T-helper 2 cell treated with Interferon-gamma antibody and Interleukin-4, amounts not matched to agents 5 μg/mL and 100 μg/mL, for 36 hours (primary cell): ENCODE data around the gene BRWD1.
"Not testable (repeated sequence)": the region's sequence is repeated elsewhere in the genome, so short reads cannot be mapped to it uniquely, and the experiment has no call there.

Experiments
- DNase-seq: peaks from one replicate; pipeline ENCODE4 v3.0.0; 2021; ENCODE audit warnings: low spot score
- H3K27ac Mint-ChIP-seq: one replicate; pipeline ENCODE4 v1.8.0; 2021; ENCODE audit warnings: mild to moderate bottlenecking, mixed read lengths
- H3K27me3 Mint-ChIP-seq: one replicate; pipeline ENCODE4 v1.8.0; 2021; ENCODE audit warnings: low read depth, mixed read lengths
- H3K36me3 Mint-ChIP-seq: one replicate; pipeline ENCODE4 v1.8.0; 2021; ENCODE audit warnings: low read depth, mixed read lengths
- H3K4me1 Mint-ChIP-seq: one replicate; pipeline ENCODE4 v1.8.0; 2021; ENCODE audit warnings: low read depth, mixed read lengths
- H3K4me3 Mint-ChIP-seq: one replicate; pipeline ENCODE4 v1.8.0; 2022; ENCODE audit warnings: mild to moderate bottlenecking, moderate library complexity, mixed read lengths
- H3K9me3 Mint-ChIP-seq: one replicate; pipeline ENCODE4 v1.8.0; 2021; ENCODE audit warnings: mixed read lengths

BRWD1 gene

GRCh38 chr21:39150877-39151276, 162.6 kb downstream of the BRWD1 start:
- Mint-ChIP-seq H3K4me1 (no peaks in the 10 kb centered on the region), H3K27ac (no peak overlapping the region), H3K9me3 (no peaks in the 10 kb centered on the region), H3K4me3 (no peak overlapping the region), H3K36me3 (no peaks in the 10 kb centered on the region), H3K27me3 (peaks cover 20% of the 10 kb centered on the region)
- DNase-seq = no peak

GRCh38 chr21:39150316-39150715, 163.1 kb downstream of the BRWD1 start:
- Mint-ChIP-seq H3K36me3 (no peaks in the 10 kb centered on the region), H3K4me1 (no peaks in the 10 kb centered on the region), H3K27me3 (peaks cover 20% of the 10 kb centered on the region)

DNA sequence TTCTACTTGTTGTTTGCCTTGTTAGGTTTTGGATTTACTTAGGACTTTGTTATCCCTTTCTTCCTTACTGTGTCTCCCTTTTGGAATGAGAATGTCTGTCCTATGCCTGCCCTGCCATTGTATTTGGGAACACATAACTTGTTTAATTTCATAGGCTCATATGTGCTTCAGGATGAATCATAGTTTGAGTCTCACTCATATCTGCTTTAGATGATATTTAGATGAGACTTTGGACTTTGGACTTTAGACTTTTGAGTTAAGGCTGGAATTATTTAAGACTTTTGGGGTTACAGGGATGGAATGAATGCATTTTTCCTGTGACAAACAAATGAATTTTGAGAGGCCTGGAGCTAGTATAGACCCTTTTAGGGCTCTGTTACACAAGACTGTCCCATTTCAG, 163.6 kb downstream of the BRWD1 start:
- DNase-seq = no peak
- peaks cover 20% of the 10 kb centered on the region for H3K27me3 Mint-ChIP-seq
- H3K9me3 Mint-ChIP-seq = no peaks in the 10 kb centered on the region
- no peaks in the 10 kb centered on the region for H3K4me1 Mint-ChIP-seq
- H3K4me3 Mint-ChIP-seq = no peak overlapping the region
- H3K27ac Mint-ChIP-seq = no peak overlapping the region
- no peaks in the 10 kb centered on the region for H3K36me3 Mint-ChIP-seq

More at GRCh38 chr21:39150316-39150715, 163.1 kb downstream of the BRWD1 start:
- no peak overlapping the region for H3K4me3 Mint-ChIP-seq
- no peaks in the 10 kb centered on the region for H3K9me3 Mint-ChIP-seq
- no peak for DNase-seq
- H3K27ac Mint-ChIP-seq = no peak overlapping the region

- Mint-ChIP-seq H3K9me3 (no peaks in the 10 kb centered on the region), H3K4me3 (no peak overlapping the region), H3K4me1 (no peaks in the 10 kb centered on the region), H3K36me3 (no peaks in the 10 kb centered on the region), H3K27ac (no peak overlapping the region), H3K27me3 (peaks cover 20% of the 10 kb centered on the region)
- DNase-seq = no peak
These were observed 164.5 kb downstream of the BRWD1 start for GRCh38 chr21:39148975-39149374.

- no peak for DNase-seq
- Mint-ChIP-seq H3K36me3 (no peaks in the 10 kb centered on the region), H3K27ac (no peak overlapping the region), H3K4me3 (no peak overlapping the region), H3K4me1 (no peaks in the 10 kb centered on the region), H3K27me3 (peaks cover 11% of the 10 kb centered on the region), H3K9me3 (no peaks in the 10 kb centered on the region)
These were observed 169.2 kb downstream of the BRWD1 start for GRCh38 chr21:39144191-39144590.

DNA sequence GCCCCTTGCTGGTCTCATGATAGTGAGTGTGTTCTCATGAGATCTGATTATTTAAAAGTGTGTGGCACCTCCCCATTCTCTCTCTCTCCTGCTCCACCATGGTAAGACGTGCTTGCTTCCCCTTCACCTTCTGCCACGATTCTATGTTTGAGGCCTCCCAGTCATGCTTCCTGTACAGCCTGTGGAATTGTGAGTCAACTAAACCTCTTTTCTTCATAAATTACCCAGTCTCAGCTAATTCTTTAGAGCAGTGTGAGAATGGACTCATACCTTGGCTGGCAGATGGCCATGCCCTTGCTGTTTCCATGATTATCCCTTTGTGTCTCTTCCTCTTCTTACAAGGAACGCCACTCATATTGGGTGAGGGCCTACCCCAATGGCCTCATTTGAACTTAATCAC, 170.5 kb downstream of the BRWD1 start:
- no peaks in the 10 kb centered on the region for H3K4me1 Mint-ChIP-seq

GRCh38 chr21:39141502-39141901, 171.9 kb downstream of the BRWD1 start:
- H3K9me3 Mint-ChIP-seq = no peaks in the 10 kb centered on the region
- no peak overlapping the region for H3K27ac Mint-ChIP-seq
- DNase-seq = no peak
- no peaks in the 10 kb centered on the region for H3K36me3 Mint-ChIP-seq
- no peaks in the 10 kb centered on the region for H3K27me3 Mint-ChIP-seq
- no peak overlapping the region for H3K4me3 Mint-ChIP-seq
- H3K4me1 Mint-ChIP-seq = no peaks in the 10 kb centered on the region

More for the DNA sequence above, 170.5 kb downstream of the BRWD1 start:
- no peak for DNase-seq
- Mint-ChIP-seq H3K36me3 (no peaks in the 10 kb centered on the region), H3K27me3 (peaks cover 3% of the 10 kb centered on the region), H3K9me3 (no peaks in the 10 kb centered on the region), H3K4me3 (no peak overlapping the region), H3K27ac (no peak overlapping the region)

DNA sequence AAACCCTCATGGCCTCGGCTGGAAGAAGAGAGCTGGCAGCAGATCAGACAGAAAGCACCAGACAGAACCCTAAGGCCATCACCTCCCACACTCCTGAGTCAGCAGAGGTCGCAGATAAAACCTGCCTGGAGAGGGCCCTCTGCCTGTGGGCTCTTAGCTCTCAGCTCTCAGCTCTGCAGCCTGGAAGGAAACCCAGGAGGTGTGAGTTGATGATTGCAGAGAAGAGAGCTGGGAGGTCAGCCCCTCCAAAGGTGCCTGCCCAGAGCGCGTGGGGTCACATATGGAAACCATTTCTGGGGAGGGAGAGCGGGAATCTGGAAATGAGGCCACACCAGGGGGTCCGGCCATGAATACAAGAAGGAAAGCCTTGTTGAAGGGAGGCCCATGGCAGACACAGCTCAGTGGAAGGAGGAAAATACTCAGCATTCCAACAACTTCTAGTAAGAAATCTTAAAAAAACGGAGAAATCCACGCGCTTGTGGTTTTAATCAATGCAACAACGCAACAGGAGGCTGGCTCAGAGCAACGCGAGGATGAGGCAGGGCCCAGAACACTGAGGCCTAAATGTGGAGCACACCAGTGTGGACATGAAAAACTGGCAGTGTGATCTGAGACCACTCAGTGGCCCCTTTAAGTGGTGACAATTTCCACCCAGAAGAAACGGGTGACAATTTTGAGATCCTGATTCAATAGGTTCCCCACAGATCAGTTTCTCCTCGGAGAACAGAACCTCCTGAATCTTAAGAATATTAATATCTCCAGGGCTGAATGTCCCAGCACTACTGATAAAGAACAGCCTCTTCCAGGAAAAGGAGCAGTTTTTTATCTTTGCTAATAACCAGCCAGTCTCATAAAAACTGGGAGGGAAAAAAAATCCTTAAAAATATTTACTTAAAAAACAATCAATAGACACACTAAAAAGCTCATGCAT, 175.9 kb downstream of the BRWD1 start:
- Mint-ChIP-seq H3K4me1 (no peaks in the 10 kb centered on the region), H3K4me3 (no peak overlapping the region), H3K9me3 (no peaks in the 10 kb centered on the region), H3K27ac (no peak overlapping the region), H3K27me3 (no peaks in the 10 kb centered on the region), H3K36me3 (no peaks in the 10 kb centered on the region)
- no peak for DNase-seq

- no peaks in the 10 kb centered on the region for H3K9me3 Mint-ChIP-seq
- H3K36me3 Mint-ChIP-seq = peaks cover 1% of the 10 kb centered on the region
- H3K27ac Mint-ChIP-seq = no peak overlapping the region
- H3K4me1 Mint-ChIP-seq = no peaks in the 10 kb centered on the region
- H3K4me3 Mint-ChIP-seq = no peak overlapping the region
- H3K27me3 Mint-ChIP-seq = peaks cover 2% of the 10 kb centered on the region
- no peak for DNase-seq
These were observed 176.7 kb downstream of the BRWD1 start for GRCh38 chr21:39136711-39137110.

- not testable (repeated sequence) for H3K9me3 Mint-ChIP-seq, H3K4me3 Mint-ChIP-seq, H3K27me3 Mint-ChIP-seq, H3K27ac Mint-ChIP-seq, H3K36me3 Mint-ChIP-seq, H3K4me1 Mint-ChIP-seq
- peak; percentile 17 for DNase-seq
These were observed 177.3 kb downstream of the BRWD1 start for GRCh38 chr21:39136138-39136537.

GRCh38 chr21:39134288-39134810, 179.1 kb downstream of the BRWD1 start:
- Mint-ChIP-seq H3K4me3 (no peak overlapping the region), H3K27me3 (peaks cover 9% of the 10 kb centered on the region), H3K9me3 (peaks cover 5% of the 10 kb centered on the region), H3K4me1 (no peaks in the 10 kb centered on the region), H3K27ac (no peak overlapping the region), H3K36me3 (peaks cover 1% of the 10 kb centered on the region)
- DNase-seq = no peak
